NCI-H510A treated with DMSO at 0.1 percent for 48 hours (cell line): ENCODE results near the gene TMEM270.
A peak's percentile ranks its signal among the peaks of the same experiment; 100 is the strongest.

Experiments
- DNase-seq: peaks from one replicate; lab custom pipeline; 2025; lab: John Stamatoyannopoulos, UW

Gene TMEM270, protein sequence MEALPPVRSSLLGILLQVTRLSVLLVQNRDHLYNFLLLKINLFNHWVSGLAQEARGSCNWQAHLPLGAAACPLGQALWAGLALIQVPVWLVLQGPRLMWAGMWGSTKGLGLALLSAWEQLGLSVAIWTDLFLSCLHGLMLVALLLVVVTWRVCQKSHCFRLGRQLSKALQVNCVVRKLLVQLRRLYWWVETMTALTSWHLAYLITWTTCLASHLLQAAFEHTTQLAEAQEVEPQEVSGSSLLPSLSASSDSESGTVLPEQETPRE

DNA sequence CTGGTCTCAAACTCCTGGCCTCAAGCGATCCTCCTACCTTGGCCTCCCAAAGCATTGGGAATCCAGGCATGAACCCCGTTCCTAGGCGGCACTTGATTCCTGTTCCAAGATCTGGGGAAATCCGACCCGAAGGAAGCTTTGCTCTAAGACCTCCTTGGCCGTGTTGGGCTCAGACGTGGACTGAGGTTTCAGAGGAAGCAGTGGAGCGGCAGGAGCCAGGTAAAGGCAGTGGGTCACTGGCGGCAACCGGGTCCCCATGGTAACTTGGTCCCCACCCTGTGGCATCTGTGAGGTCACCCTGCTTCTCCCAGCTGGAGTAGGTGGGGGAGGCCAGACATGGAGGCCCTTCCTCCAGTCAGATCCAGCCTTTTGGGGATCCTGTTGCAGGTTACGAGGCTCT, at the start of gene TMEM270:
TSS of gene TMEM270 (plus strand) at position 301 of the 400 bp plus-strand sequence. CDS start at position 337, 36 bp downstream.
- no peak for DNase-seq

DNA sequence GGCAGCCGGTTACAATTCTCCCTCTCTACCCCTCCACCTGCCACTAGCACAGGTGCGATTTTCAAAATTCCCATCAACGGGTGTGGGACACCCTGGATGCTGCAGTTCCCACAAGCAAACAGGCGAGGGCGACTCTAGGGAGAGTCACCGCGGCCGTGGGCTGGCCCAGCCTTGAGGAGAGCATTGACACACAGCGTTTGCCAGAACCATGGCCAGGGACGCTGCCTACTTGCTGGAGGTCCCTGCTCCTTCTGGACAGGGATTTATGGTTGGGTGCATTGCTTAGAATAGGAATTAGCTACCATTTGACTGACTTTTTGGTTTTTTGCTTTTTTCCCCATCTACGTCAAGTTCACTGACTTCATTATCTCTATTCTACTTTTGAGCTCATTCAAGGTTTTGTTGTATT, 49.2 kb upstream of the TMEM270 start:
- DNase-seq: peak; percentile 56

DNA sequence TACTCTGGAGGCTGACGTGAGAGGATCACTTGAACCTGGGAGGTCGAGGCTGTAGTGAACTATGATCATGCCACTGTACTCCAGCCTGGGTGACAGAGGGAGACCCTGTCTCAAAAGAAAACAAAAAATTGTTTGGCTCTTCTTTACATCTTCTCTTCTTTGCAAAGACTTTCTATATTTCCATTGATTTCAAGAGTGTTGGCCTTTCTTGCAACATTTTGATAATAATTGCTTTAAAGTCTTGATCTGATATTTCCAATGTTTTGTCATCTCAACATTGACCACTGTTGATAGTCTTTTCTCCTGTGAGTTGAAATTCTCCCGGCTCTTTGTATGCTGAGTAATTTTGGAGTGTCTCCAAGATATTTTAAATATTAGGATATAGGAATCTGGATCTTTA, 48.0 kb upstream of the TMEM270 start:
- no peak for DNase-seq

DNA sequence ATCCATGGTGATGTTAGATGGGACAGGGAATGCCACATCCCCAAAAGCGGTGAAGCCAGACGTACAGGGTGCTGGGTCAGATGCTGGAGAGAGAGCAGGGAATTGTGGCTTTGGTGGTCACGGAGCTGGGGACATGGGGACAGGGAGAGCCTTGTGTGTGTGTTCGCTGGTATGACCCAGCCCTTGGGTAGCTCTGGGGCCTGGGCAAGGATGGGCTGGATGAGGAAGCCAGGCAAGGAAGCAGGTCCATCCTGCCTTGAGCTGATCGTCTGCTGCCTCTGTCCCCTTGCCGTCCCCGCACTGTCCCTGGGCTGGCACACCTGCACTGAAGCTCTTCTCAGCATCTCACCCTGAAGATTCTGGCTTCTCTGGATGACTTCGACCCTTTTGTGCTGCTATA, 45.5 kb upstream of the TMEM270 start:
- no peak for DNase-seq

DNA sequence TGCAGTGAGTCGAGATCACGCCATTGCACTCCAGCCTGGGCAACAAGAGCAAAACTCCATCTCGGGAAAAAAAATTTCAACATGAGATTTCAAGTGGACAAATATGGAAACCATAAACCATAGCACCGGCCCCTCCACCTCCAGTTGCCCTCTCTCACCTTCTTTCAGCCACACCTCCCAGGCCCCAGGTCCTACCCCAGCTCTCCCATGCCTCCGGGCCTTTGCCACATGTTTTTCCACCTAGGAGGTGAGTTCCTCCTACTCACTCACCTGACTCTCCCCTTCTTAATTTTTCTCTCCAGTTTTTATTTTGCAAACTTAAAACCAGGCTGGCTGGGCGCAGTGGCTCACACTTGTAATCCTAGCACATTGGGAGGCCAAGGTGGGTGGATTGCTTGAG, 43.8 kb upstream of the TMEM270 start:
- DNase-seq: no peak

DNA sequence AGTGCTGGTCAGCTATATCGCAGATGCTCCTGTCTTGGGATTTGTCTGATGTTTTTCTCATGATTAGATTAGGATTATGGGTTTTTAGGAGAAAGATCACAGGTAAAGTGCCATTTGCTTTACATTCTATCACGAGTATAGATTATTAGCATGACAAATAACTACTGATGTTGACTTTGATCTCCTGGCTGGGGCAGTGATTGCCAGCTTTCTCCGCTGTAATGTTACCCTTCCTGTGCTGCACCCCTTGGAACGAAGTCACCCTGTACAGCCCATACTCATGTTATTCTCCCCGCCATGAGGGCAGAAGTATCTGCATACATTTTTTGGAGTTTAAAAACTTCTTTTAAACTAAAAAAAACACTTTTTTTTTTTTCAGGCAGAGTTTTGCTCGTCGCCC, 40.9 kb upstream of the TMEM270 start:
- DNase-seq: no peak

DNA sequence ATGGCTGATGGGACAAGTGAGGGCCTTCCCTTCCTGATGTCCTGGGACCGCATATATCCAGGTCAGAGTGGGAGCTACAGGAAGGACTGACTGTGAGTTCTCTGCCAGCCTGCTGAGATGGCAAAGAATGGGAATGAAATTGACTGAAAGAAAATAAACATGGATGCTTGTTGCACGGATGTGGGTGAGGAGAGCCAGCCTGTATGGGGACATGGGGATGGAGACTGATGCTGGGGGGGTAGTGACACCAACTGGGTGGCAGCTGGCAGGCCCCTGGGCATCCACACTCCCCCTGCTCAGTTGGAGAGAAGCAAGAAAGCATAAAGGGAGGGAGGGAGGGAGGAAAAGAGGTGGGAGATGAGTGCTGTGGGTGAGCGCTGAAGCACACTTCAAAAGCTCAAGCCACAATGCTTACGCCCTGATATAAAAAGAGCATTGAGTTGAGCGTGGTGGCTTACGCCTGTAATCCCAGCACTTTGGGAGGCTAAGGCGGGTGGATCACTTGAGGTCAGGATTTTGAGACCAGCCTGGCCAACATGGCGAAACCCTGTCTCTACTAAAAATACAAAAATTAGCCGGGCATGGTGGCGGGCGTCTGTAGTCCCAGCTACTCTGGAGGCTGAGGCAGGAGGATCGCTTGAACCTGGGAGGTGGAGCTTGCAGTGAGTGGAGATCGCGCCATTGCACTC, 39.2 kb upstream of the TMEM270 start:
- DNase-seq: peak; percentile 49

DNA sequence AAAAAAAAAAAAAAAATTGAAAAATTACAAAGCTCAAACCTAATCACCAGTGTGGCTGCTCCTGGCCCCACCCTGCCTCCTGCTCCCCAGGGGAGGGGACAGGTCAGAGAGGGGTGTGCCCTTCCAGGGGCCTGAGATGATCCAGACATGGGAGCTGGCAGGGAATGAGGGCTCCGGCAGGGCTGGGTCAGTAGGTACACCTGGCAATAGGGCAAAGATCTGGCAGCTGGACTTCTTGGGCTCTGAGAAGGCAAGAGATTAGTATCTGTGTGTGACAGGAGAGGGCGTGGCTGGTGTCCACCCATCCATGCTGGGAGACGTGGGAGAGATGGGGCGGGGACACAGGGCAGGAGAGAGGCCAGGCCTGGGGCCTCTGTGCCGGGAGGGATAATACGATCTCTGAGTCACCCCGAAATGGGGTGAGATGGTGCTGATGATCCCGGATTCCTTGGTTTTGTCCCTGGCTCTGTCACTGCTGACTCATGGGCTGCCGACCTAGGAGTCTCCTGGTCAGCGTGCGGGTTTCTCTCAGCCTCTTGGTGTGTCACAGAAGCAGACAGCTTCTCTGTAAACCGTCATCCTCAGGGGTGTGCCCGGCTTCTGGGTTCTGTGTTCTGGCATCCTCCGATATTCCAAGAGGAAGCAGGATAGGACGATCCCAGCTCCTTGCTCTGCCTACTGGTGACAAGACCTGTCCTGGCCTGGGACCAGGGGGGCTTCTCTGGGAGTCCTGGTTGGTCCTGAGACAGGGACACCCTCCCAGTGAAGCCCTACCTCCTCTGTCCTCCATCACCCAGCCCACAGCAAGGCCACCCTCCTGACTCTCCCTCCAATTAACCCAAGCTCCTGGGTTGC, 38.4 kb upstream of the TMEM270 start:
- peak; percentile 89 for DNase-seq

DNA sequence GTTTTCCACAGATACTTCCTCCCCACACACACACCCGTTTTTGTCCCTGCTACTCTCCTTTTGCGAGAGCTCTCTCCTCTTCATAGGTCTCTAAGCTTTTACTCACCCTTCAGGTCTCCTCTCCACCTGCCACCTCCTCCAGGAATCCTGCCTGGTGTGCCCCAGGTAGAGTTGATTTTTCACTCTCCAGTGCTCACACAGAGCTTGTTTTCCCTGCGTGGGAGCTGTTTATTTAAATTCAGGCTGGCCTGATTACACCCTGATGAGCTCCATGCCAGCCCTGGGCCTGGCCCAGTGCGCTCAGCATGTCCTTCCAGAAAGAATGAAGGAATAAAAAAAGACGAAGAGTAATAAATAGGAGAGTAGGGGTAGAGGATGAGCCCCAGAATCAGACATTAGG, 37.7 kb upstream of the TMEM270 start:
- DNase-seq: no peak

DNA sequence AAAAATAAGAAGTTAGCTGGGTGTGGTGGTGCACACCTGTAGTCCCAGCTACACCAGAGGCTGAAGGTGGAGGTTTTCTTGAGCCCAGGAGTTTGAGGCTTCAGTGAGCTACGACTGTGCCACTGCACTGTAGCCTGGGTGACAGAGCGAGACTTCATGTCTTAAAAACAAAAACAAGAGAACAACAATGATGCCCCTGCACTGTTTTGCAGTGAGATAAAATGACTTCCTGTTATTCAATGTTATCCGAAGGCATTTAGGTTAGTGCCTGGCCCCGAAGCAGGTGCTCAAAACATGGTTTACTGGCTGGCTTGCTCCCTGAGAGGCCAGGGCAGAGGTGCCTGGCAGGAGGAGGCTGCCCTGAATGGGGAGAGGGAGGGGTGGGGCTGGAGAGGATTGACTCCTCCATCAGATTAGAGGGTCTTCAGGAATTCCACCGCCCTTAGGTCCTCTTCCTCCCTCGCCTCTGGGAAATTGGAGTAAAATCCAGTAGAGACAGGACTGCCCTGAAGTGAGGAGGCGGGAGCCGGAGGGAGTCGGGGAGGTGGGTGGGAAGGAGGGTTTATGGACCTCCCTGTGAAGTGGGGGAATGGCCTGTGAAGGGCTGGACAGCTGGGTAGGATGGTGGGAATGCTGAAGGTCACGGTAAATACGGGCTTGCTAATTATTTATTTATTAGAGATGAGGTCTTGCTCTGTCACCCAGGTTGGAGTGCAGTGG, 36.9 kb upstream of the TMEM270 start:
- peak; percentile 31 for DNase-seq

DNA sequence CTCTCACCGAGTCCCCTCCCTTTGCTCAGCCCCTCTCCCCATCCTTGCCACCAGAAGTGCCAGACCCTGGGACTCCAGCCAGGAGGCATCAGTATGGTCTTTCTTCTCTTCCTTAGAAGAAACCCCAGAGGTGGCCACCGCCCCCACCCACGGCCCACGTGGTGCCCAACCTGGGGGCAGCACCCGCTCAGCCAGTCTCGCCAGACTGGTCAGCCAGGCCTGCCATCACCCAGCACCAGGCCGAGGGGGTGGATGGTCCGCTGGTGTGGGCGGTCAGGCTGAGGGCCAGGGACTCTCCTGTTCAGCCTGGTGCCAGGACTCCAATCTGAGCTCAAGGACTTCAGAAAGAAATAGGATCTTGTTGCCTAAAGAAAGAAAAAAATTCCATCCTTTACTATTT, 36.0 kb upstream of the TMEM270 start:
- DNase-seq: no peak

DNA sequence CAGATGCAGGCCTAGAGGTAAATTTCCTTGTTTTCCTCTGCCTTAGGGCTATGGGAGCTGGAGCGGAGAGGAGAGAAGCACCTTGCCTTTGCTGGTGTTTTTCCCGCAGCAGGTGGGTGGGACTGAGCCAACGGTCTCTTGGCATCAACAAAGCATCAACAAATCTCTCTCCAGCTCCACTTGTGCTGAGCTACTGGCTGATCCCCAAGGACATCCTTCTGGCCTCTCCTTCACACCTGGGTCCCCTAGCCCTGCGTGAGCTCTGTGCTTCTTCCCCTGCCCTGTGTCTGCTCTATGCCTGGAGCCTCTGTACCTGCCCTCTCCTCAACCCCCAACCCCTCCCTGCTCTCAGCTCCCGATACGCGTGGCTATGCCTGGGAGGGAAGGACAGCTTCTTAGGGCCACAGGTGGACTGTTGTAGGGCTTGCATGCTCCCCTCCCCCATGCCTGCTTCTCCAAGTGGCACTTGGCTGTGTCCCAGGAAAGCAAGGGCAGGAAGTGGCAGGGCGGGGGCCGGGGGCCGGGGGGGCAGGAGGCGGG, 33.3 kb upstream of the TMEM270 start:
- peak; percentile 99 for DNase-seq

DNA sequence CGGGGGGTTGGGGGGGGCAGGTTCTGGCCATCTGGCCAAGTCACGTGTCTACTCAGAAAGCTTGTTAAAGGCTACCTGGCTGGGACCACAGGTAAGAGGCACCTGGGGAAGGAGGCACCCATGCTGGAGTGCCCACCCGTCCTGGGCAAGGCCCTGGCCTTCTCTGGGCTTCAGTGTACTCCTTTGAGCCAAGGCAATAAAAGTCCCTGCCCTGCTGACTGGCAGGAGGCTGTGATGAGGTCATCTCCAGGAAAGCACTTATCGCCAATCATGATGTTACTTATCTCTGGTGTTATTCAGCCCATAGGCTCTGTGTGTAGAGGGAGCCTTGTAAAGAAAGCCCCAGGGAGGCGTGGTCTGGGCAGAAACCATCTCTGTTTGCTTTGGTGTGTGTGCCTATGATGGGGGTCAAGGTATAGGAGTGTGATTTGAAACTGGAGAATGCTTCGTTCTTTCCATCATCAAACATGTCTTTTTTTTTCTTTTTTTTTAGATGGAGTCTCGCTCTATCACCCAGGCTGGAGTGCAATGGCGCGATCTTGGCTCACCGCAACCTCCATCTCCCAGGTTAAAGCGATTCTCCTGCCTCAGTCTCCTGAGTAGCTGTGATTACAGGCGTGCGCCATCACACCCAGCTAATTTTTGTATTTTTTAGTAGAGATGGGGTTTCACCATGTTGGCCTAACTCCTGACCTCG, 32.7 kb upstream of the TMEM270 start:
- peak; percentile 99 for DNase-seq

DNA sequence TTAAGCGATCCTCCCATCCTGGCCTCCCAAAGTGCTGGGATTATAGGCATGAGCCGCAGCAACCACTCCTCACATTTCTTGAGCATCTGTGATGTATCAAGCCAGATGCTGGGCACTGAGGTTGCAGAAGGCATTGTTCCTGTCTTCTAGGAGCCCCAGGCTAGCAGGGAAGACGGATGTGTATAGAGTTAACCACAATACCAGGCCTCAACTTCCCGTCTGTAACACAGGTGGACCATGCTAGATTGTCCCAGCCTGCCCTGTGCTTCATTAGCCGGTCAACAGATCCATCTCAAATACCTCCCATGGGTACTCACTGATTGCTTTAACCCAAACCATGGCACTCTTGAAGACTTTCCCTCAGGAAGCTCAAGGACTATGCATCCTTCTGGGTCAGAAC, 32.0 kb upstream of the TMEM270 start:
- no peak for DNase-seq

DNA sequence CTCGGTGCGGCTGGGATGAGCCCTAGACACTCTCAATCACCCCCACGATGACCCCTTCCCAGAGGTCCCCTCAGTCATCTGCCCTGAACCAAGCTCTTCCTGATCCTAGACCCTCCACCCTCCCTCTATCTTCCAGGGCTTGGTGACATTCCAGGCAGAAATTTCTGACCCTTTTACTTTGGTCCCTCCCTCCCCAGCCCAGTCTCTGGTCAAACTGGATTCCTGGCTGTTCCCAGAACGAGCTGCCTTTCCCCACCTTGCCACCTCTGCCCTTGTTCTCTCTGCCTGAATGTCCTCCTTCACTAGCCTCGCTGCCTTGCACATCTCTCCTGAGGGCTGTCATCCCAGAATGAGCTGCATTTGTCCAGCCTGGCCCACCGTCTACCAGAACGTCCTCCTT, 31.5 kb upstream of the TMEM270 start:
- peak; percentile 48 for DNase-seq

DNA sequence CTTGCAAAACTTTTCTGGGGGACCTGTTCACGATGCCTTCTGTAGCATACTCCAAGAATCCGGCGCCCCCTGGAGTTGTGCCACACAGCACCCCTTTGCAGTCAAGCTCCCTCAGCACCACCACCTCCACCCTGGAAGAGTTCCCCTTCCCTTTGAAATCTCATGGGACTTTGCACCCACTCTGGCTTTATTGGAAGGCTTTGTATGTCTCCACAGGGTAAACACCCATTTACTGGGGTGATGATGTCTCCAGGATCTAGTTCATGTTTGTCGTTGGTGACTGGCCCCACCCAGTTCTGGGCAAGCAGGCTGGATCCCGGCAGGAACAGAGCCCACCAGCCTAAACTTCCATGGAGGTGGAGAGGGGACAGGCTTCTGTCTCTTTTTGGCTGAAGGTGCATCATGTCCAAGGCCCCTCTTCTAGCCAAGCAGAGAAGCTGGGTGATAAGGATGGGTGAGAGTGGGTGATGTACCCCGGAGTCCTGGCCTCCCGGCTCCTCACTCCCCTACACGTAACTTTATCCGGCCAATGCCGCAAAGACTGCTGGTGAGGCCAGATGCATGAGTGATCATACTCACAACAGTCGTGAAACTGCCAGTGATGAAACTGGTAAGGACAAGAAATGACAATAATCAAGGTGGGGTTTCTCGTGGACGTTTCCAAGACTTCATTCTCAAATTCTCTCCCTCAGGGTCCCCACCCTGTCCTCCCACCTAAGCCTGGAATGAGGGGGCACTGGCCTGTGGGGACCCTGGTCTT, 30.9 kb upstream of the TMEM270 start:
- peak; percentile 48 for DNase-seq

DNA sequence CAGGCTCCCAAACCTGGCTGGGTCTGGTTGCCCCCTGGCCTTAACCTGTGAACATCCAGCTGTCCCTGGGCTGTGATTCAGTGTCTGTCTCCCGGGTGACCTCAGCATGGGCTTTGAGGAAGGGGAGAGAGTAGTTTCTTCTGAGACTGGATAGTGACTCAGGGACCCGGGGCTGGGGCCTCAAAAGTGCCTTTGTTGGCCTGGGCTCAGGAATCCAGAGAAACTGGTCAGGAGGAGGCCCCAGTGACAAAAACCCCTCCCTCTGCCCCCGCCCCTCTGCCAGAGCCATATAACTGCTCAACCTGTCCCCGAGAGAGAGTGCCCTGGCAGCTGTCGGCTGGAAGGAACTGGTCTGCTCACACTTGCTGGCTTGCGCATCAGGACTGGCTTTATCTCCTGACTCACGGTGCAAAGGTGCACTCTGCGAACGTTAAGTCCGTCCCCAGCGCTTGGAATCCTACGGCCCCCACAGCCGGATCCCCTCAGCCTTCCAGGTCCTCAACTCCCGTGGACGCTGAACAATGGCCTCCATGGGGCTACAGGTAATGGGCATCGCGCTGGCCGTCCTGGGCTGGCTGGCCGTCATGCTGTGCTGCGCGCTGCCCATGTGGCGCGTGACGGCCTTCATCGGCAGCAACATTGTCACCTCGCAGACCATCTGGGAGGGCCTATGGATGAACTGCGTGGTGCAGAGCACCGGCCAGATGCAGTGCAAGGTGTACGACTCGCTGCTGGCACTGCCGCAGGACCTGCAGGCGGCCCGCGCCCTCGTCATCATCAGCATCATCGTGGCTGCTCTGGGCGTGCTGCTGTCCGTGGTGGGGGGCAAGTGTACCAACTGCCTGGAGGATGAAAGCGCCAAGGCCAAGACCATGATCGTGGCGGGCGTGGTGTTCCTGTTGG, 30.0 kb upstream of the TMEM270 start, which contains the start of gene CLDN4:
TSS of gene CLDN4 (plus strand) at position 316 of the 903 bp plus-strand sequence. CDS start at position 522, 206 bp downstream.
- DNase-seq: peak; percentile 93

DNA sequence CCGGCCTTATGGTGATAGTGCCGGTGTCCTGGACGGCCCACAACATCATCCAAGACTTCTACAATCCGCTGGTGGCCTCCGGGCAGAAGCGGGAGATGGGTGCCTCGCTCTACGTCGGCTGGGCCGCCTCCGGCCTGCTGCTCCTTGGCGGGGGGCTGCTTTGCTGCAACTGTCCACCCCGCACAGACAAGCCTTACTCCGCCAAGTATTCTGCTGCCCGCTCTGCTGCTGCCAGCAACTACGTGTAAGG, 29.4 kb upstream of the TMEM270 start:
- DNase-seq: no peak

DNA sequence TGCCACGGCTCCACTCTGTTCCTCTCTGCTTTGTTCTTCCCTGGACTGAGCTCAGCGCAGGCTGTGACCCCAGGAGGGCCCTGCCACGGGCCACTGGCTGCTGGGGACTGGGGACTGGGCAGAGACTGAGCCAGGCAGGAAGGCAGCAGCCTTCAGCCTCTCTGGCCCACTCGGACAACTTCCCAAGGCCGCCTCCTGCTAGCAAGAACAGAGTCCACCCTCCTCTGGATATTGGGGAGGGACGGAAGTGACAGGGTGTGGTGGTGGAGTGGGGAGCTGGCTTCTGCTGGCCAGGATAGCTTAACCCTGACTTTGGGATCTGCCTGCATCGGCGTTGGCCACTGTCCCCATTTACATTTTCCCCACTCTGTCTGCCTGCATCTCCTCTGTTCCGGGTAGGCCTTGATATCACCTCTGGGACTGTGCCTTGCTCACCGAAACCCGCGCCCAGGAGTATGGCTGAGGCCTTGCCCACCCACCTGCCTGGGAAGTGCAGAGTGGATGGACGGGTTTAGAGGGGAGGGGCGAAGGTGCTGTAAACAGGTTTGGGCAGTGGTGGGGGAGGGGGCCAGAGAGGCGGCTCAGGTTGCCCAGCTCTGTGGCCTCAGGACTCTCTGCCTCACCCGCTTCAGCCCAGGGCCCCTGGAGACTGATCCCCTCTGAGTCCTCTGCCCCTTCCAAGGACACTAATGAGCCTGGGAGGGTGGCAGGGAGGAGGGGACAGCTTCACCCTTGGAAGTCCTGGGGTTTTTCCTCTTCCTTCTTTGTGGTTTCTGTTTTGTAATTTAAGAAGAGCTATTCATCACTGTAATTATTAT, 28.9 kb upstream of the TMEM270 start:
- peak; percentile 95 for DNase-seq
